Spleen (tissue), 11 donors: ENCODE measurements around the gene RASAL3. TPM values are rescaled to one million over a fixed set of nuclear protein-coding genes. Genes with fewer than 3 reads are reported as not detected.

Source experiments
- DNase-seq: peaks from one replicate; pipeline ENCODE4 v3.0.0-alpha.2; 2020
- H3K27ac ChIP-seq, 8 donors: fragments of 200-600 bp; sonication (generic) in 7 of 8; 1 replicate in 4 of 8; 2 replicates in 4 of 8; pipeline versions ENCODE4 v1.5.0 to v1.8.0; 2016 to 2021; ENCODE audit warnings: inconsistent platforms in 4 of 8, mild to moderate bottlenecking in 4 of 8, moderate library complexity in 1 of 8
- H3K27me3 ChIP-seq, 7 donors: fragments of 200-600 bp; sonication (generic) in 6 of 7; replicated peaks in 1 of 7; 1 replicate in 4 of 7; 2 replicates in 3 of 7; pipeline versions ENCODE4 v1.5.0 to v1.8.0; 2016 to 2021; ENCODE audit warnings: inconsistent platforms in 3 of 7, mild to moderate bottlenecking in 1 of 7
- H3K36me3 ChIP-seq, 6 donors: fragments of 200-600 bp; sonication (generic) in 5 of 6; 1 replicate in 4 of 6; 2 replicates in 2 of 6; pipeline versions ENCODE4 v1.5.0 to v1.8.0; 2016 to 2021; ENCODE audit warnings: inconsistent platforms in 2 of 6
- H3K4me1 ChIP-seq, 6 donors: fragments of 200-600 bp; sonication (generic) in 5 of 6; 1 replicate in 3 of 6; 2 replicates in 3 of 6; pipeline versions ENCODE4 v1.5.0 to v1.8.0; 2016 to 2021; ENCODE audit warnings: inconsistent platforms in 3 of 6
- H3K4me3 ChIP-seq, 8 donors: fragments of 200-600 bp; sonication (generic) in 7 of 8; 1 replicate in 4 of 8; 2 replicates in 4 of 8; pipeline versions ENCODE4 v1.5.0 to v1.8.0; 2016 to 2021; ENCODE audit warnings: inconsistent platforms in 4 of 8, mild to moderate bottlenecking in 4 of 8, moderate library complexity in 2 of 8
- H3K9me3 ChIP-seq, 8 donors: fragments of 200-600 bp; sonication (generic) in 7 of 8; 1 replicate in 4 of 8; 2 replicates in 4 of 8; pipeline versions ENCODE4 v1.5.0 to v1.8.0; 2016 to 2021; ENCODE audit warnings: inconsistent platforms in 4 of 8
- POLR2A ChIP-seq, 3 donors: fragments of 450-650 bp; IDR thresholded peaks; one replicate each; pipeline ENCODE4 v1.5.1; 2017; ENCODE audit warnings: antibody characterized with exemption in 3 of 3, mild to moderate bottlenecking in 1 of 3
- POLR2AphosphoS5 ChIP-seq, 3 donors: sonication (generic); formaldehyde crosslinking; IDR thresholded peaks; one replicate each; pipeline ENCODE4 v1.5.1; 2017; ENCODE audit warnings: antibody characterized with exemption in 3 of 3
- WGBS, 5 donors: extraction: QIAGEN DNeasy Blood & Tissue Kit in 3 of 5; methylation state at CpG; one replicate each; pipeline versions ENCODE4 v1.1.5 to v1.1.7; 2013 to 2018; 5-methylcytosine and 5-hydroxymethylcytosine counted together
- intact Hi-C: fragments of 100-400 bp; cut with DNase I; formaldehyde crosslinking; loops from one replicate; pipeline ENCODE4 v1.15.0; 2023; ENCODE audit warnings: low total_unique reads
- polyA plus RNA-seq, 3 donors: library from polyadenylated mRNA; stranded (reverse); fragments of 200-250 nt; gene quantifications; one replicate each; pipeline ENCODE4 v1.2.1, GENCODE V29; 2013
- total RNA-seq, 7 donors: library from RNA; depleted of rRNA in 3 of 7; stranded (reverse); fragments of >200 nt in 3 of 7; fragmentation: NEBNext Ultra II Directional in 4 of 7; extraction: Animal tissue kit (Norgen Biotek cat#: 25700) in 4 of 7; gene quantifications; one replicate each; pipeline versions ENCODE4 v1.1.0 to v1.2.1, GENCODE V29; 2016 to 2021
- TF ChIP-seq, protein P1 (sequence below), 11 experiments: fragments of 200-600 bp in 7 of 11; fragments of 450-650 bp in 4 of 11; sonication (generic) in 4 of 11; IDR thresholded peaks in 8 of 11; conservative IDR thresholded peaks in 3 of 11; 1 replicate in 7 of 11; 2 replicates in 4 of 11; pipeline versions ENCODE4 v1.4.0 to v1.8.0; 2016 to 2021; ENCODE audit warnings: antibody characterized with exemption in 11 of 11, inconsistent platforms in 4 of 11, mild to moderate bottlenecking in 1 of 11
- donor health status: healthy with polysubstance abuse.
- donor health status: DM: no; HTN: no; CAD: no; lungs with moderate emphysema.
- donor health status: DM: no; HTN: no; CAD: no.
- donor health status: Bipolar disorder and iron deficiency.
- donor health status: healthy.
- donor health status: DM: no; HTN: no; CAD: no.
- donor health status: DM: yes; HTN: yes; CAD: no.

The RASAL3 gene
- total and polyA plus RNA-seq, 10 donors, result 31.7 to 79.1 (median 62.2) TPM

DNA sequence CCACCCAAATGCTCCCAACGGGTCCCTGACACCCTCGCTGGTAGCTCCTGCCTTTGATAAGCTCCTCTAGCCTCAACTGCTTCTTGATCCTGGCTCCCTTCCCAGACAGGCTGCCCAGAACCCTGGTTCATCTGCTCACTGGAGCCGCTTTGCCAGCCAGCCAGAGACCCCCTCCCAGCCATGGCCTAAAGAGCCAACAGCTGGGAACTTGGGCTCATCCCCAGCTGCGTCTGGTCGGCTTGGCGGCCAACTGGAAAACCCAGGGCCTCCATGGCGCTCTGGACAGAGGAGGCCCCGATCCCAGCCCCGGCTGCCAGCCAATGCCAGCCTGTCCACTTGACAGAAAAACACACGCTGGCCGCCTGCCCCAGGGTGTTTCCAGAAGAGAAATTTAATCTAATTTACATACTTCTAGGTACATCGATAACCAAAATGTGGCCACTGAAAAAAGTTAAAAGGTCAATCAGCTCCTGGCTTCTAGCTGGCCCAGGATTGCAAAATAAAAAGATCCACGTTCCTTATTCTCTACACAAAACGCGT is 42.6 kb downstream of the RASAL3 start:
- H3K27ac ChIP-seq, result no peak overlapping the region

DNA sequence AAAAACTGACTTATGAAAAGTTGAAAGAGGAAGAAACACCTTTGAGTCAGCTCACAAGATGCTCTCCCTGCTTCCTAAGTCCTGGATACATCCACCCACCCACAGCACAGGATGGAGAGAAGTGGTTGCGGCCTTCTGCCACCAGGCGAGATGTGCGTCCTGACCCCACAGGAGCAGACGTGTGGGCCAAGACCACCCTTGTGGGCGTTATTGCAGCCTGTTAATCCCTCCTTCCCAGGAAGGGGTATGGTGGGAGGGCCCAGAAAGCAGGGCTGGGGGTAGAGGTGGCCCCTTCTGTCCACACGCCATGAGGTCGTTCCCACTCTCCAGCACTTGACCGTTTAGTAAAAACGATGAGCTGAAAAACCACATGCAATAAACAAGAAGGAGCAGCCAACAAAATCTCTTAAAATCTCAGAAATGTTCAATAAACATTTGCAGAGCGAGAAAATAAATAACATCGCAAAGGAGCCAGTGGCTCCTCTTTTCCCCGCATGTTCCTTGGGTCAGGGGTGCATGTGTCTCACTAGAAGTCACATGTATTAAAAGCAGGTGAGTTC is 43.1 kb downstream of the RASAL3 start:
- TF ChIP-seq POLR2AphosphoS5 (IDR thresholded peaks at IDR 0.05), result no peak
- TF ChIP-seq, protein P1, sequence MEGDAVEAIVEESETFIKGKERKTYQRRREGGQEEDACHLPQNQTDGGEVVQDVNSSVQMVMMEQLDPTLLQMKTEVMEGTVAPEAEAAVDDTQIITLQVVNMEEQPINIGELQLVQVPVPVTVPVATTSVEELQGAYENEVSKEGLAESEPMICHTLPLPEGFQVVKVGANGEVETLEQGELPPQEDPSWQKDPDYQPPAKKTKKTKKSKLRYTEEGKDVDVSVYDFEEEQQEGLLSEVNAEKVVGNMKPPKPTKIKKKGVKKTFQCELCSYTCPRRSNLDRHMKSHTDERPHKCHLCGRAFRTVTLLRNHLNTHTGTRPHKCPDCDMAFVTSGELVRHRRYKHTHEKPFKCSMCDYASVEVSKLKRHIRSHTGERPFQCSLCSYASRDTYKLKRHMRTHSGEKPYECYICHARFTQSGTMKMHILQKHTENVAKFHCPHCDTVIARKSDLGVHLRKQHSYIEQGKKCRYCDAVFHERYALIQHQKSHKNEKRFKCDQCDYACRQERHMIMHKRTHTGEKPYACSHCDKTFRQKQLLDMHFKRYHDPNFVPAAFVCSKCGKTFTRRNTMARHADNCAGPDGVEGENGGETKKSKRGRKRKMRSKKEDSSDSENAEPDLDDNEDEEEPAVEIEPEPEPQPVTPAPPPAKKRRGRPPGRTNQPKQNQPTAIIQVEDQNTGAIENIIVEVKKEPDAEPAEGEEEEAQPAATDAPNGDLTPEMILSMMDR (IDR thresholded peaks at IDR 0.05 in 8 of 11, conservative IDR thresholded peaks at IDR 0.05 in 3 of 11), result no peak
- Histone ChIP-seq H3K27ac (no peak overlapping the region), H3K4me1 (peaks cover 14 to 34% (median 28%) of the 10 kb centered on the region in 6 donors), H3K4me3 (no peak overlapping the region), H3K9me3 (peaks cover 0 to 8% (median 7%) of the 10 kb centered on the region in 8 donors), H3K27me3 (no peaks in the 10 kb centered on the region), H3K36me3 (peaks cover 2 to 60% (median 41%) of the 10 kb centered on the region in 6 donors)
- WGBS, 5 donors, result 80 to 93% (median 88%) methylated on average over 12 of the region's 12 CpGs
- no peak for DNase-seq
- intact Hi-C loops, result loop anchor here (2.0 kb wide), 1 partner anchor 134 kb away; no protein-coding TSS in a partner anchor

More for the DNA sequence above, 42.6 kb downstream of the RASAL3 start:
- Histone ChIP-seq H3K4me1 (peaks cover 11 to 29% (median 24%) of the 10 kb centered on the region in 6 donors), H3K9me3 (peaks cover 0 to 8% (median 7%) of the 10 kb centered on the region in 8 donors), H3K4me3 (no peak overlapping the region), H3K27me3 (no peaks in the 10 kb centered on the region), H3K36me3 (peaks cover 2 to 60% (median 47%) of the 10 kb centered on the region in 6 donors)
- intact Hi-C loops, result loop anchor here (2.0 kb wide), 1 partner anchor 133 kb away; no protein-coding TSS in a partner anchor
- DNase-seq, result no peak
- TF ChIP-seq, protein P1 (IDR thresholded peaks at IDR 0.05 in 8 of 11, conservative IDR thresholded peaks at IDR 0.05 in 3 of 11), result no peak
- TF ChIP-seq POLR2A (IDR thresholded peaks at IDR 0.05) (no peak), POLR2AphosphoS5 (IDR thresholded peaks at IDR 0.05) (no peak)
- 86 to 93% (median 87%) methylated on average over 15 of the region's 15 CpGs for WGBS, 5 donors

DNA sequence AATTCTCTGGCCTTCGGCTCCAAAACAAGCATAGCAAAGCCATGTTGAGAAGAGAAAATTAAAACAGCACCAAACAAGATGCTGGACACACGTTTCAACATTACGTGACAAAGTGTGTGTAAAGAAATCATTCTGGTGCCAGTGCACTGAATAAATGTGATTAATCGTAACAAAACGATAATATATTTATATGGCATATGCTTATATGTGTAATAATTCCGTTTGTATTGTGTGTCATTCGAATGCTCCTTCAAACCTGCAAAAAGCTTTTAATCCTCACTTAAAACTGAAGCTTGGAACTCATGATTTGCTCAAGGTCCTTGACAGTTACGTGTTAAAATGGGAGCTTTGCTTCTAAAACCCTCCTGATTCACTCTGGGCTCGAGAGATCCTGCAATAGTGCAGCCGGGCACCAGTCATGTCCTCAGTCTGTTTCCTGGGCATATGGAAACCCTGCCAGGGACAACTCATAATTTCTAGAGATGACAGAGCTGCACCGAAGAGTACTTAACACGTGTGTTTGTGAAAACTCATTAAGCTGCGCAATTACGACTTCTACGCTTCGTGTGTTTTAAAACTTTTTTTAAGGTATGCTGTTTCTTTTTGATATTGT is 44.8 kb downstream of the RASAL3 start:
- peak overlapping the region in 7 of 8 donors; percentile 84 to 100 (median 99) for H3K4me3 ChIP-seq
- intact Hi-C loops, result loop anchor here (2.0 to 5.0 kb wide), 2 partner anchors 37 to 135 kb away; no protein-coding TSS in a partner anchor
- H3K9me3 ChIP-seq, result peaks cover 0 to 8% (median 7%) of the 10 kb centered on the region in 8 donors
- peak overlapping the region in 5 of 8 donors; percentile 3 to 94 (median 90) for H3K27ac ChIP-seq
- TF ChIP-seq, protein P1 (IDR thresholded peaks at IDR 0.05 in 8 of 11, conservative IDR thresholded peaks at IDR 0.05 in 3 of 11), result peak in 4 of 11 experiments; percentile 6 to 28 (median 12)
- TF ChIP-seq POLR2AphosphoS5 (IDR thresholded peaks at IDR 0.05), result no peak
- no peaks in the 10 kb centered on the region for H3K27me3 ChIP-seq
- H3K36me3 ChIP-seq, result peaks cover 0 to 60% (median 35%) of the 10 kb centered on the region in 6 donors
- DNase-seq, result no peak
- peaks cover 14 to 51% (median 40%) of the 10 kb centered on the region in 6 donors for H3K4me1 ChIP-seq
- WGBS, 5 donors, result 31 to 40% (median 35%) methylated on average over 16 of the region's 16 CpGs
